Trophoblast cell (in vitro differentiated cells and primary cell): Measurements from ENCODE around the gene ANKK1.

ENCODE experiments used
- DNase-seq, 2 donors: peaks; one replicate each; pipeline ENCODE4 v3.0.0-alpha.2; 2016
- H2AFZ ChIP-seq: 2 replicates; pipeline ENCODE4 v1.6.1; 2013; ENCODE audit warnings: low read length, moderate library complexity, mild to moderate bottlenecking; ENCODE audit not compliant: insufficient read depth, poor library complexity
- H2AK5ac ChIP-seq: 2 replicates; pipeline ENCODE4 v1.6.1; 2013; ENCODE audit warnings: mild to moderate bottlenecking, low read length
- H2BK120ac ChIP-seq: 2 replicates; pipeline ENCODE4 v1.6.1; 2013; ENCODE audit warnings: low read length, mild to moderate bottlenecking, moderate library complexity; ENCODE audit not compliant: insufficient read depth, poor library complexity
- H2BK12ac ChIP-seq: 2 replicates; pipeline ENCODE4 v1.6.1; 2013; ENCODE audit warnings: mild to moderate bottlenecking, low read length, moderate library complexity
- H2BK5ac ChIP-seq: 2 replicates; pipeline ENCODE4 v1.6.1; 2013; ENCODE audit warnings: low read length, low read depth, moderate library complexity, mild to moderate bottlenecking; ENCODE audit not compliant: poor library complexity
- H3K14ac ChIP-seq: 2 replicates; pipeline ENCODE4 v1.6.1; 2013; ENCODE audit warnings: mild to moderate bottlenecking, low read length
- H3K18ac ChIP-seq: 2 replicates; pipeline ENCODE4 v1.6.1; 2013; ENCODE audit warnings: mild to moderate bottlenecking, low read length
- H3K23ac ChIP-seq: 2 replicates; pipeline ENCODE4 v1.6.1; 2013; ENCODE audit warnings: low read length
- H3K27ac ChIP-seq: 2 replicates; pipeline ENCODE4 v1.5.1; 2013; ENCODE audit warnings: low read depth, mild to moderate bottlenecking, inconsistent platforms, low read length, moderate library complexity
- H3K27me3 ChIP-seq: 2 replicates; pipeline ENCODE4 v1.6.1; 2013; ENCODE audit warnings: inconsistent platforms, mild to moderate bottlenecking, low read length, moderate library complexity; ENCODE audit not compliant: insufficient read depth
- H3K36me3 ChIP-seq, 2 experiments: 1 replicate in 1 of 2; 2 replicates in 1 of 2; pipeline ENCODE4 v1.6.1; 2013; ENCODE audit warnings: low read length in 2 of 2, mild to moderate bottlenecking in 2 of 2, moderate library complexity in 1 of 2; ENCODE audit not compliant: insufficient read depth in 2 of 2, control insufficient read depth in 1 of 2
- H3K4ac ChIP-seq: 2 replicates; pipeline ENCODE4 v1.6.1; 2013; ENCODE audit warnings: low read depth, mild to moderate bottlenecking, low read length, moderate library complexity
- H3K4me1 ChIP-seq, 2 experiments: 1 replicate in 1 of 2; 2 replicates in 1 of 2; pipeline ENCODE4 v1.6.1; 2013; ENCODE audit warnings: low read length in 2 of 2, mild to moderate bottlenecking in 2 of 2, moderate library complexity in 1 of 2; ENCODE audit not compliant: insufficient read depth in 2 of 2, control insufficient read depth in 1 of 2
- H3K4me2 ChIP-seq: 2 replicates; pipeline ENCODE4 v1.6.1; 2013; ENCODE audit warnings: inconsistent platforms, mild to moderate bottlenecking, low read length, moderate library complexity
- H3K4me3 ChIP-seq: 2 replicates; pipeline ENCODE4 v1.5.1; 2013; ENCODE audit warnings: mild to moderate bottlenecking, low read depth, low read length, inconsistent platforms
- H3K79me1 ChIP-seq: one replicate; pipeline ENCODE4 v1.6.1; 2013; ENCODE audit warnings: low read length
- H3K79me2 ChIP-seq: 2 replicates; pipeline ENCODE4 v1.6.1; 2013; ENCODE audit warnings: low read length, mild to moderate bottlenecking; ENCODE audit not compliant: control insufficient read depth, insufficient read depth, poor library complexity
- H3K9ac ChIP-seq: 2 replicates; pipeline ENCODE4 v1.6.1; 2013; ENCODE audit warnings: mild to moderate bottlenecking, low read length
- H3K9me3 ChIP-seq: 2 replicates; pipeline ENCODE4 v1.6.1; 2013; ENCODE audit warnings: low read depth, mild to moderate bottlenecking, control low read depth, inconsistent platforms, low read length; ENCODE audit not compliant: insufficient read depth
- H4K12ac ChIP-seq: 2 replicates; pipeline ENCODE4 v1.6.1; 2013; ENCODE audit warnings: low read depth, mild to moderate bottlenecking, low read length, moderate library complexity
- H4K8ac ChIP-seq: 2 replicates; pipeline ENCODE4 v1.6.1; 2013; ENCODE audit warnings: low read depth, mild to moderate bottlenecking, low read length, moderate library complexity
- H4K91ac ChIP-seq: one replicate; pipeline ENCODE4 v1.6.1; 2013; ENCODE audit warnings: low read depth, mild to moderate bottlenecking, low read length, moderate library complexity
- WGBS: extraction: QIAGEN DNeasy Blood & Tissue Kit; methylation state at CpG from one replicate; pipeline ENCODE4 v1.1.7; 2013; ENCODE audit warnings: missing lambda C conversion rate; ENCODE audit not compliant: insufficient read length, insufficient coverage; ENCODE audit errors: extremely low coverage; 5-methylcytosine and 5-hydroxymethylcytosine counted together

ANKK1 gene

DNA sequence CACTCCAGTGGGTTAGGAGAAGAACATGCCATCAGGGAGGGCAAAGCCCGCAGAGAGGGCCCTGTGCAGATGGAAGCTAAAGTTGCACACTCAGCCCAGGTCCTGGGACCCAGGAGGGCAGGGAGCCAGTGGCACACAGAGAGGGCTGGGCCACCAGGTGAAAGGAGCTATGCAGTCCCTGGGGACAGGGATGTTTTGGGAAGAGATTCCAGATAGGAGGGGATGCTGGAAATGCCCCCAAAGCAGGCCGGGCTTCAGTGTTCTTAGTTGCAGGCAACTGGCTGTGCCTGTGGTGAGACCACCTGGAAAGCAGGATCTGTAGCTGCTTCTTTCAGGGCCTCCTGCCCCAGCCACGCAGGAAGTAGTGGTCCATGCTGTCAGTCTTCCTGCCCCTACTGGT is 19.6 kb downstream of the ANKK1 start:
- H3K9me3 ChIP-seq: peaks cover 2% of the 10 kb centered on the region
- H4K12ac ChIP-seq: no peak overlapping the region
- no peak overlapping the region for H4K91ac ChIP-seq
- no CpG with 5 or more reads among the region's 3 CpGs for WGBS
- no peaks in the 10 kb centered on the region for H3K79me1 ChIP-seq
- H2BK5ac ChIP-seq: no peak overlapping the region
- H2BK12ac ChIP-seq: no peak overlapping the region
- no peak overlapping the region for H3K4me3 ChIP-seq
- no peak overlapping the region for H4K8ac ChIP-seq
- peaks cover 0 to 2% of the 10 kb centered on the region in 2 experiments for H3K4me1 ChIP-seq
- no peak overlapping the region for H3K23ac ChIP-seq
- H3K4ac ChIP-seq: no peak overlapping the region
- no peaks in the 10 kb centered on the region for H3K79me2 ChIP-seq
- no peaks in the 10 kb centered on the region for H3K36me3 ChIP-seq
- H2AK5ac ChIP-seq: no peak overlapping the region
- no peak overlapping the region for H2AFZ ChIP-seq
- no peak overlapping the region for H2BK120ac ChIP-seq
- H3K27me3 ChIP-seq: no peaks in the 10 kb centered on the region
- no peak for DNase-seq
- H3K4me2 ChIP-seq: no peak overlapping the region
- H3K18ac ChIP-seq: no peak overlapping the region
- no peak overlapping the region for H3K14ac ChIP-seq
- H3K27ac ChIP-seq: no peak overlapping the region
- H3K9ac ChIP-seq: no peak overlapping the region

DNA sequence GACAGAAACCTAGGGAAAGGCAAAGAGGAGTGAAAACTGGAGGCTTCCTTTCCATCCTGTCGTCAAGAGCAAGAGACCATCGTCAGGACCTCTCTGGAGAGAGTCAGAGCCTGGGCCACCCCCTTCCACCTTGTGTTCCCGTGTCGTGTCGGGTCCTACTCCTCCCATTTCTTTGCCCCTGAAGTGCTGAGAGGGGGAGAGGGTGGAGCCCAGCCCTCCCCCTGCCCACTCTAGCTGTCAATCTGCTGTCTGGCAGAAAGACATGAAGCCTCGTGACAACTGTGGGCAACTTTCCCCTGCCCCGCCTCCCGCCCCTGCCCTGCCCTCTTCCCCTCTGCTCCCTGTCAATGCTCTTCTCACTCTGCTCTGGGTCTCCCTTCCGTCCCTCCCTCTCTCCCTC is 20.6 kb downstream of the ANKK1 start:
- Histone ChIP-seq H3K9me3 (no peaks in the 10 kb centered on the region), H2BK120ac (no peak overlapping the region), H2BK5ac (no peak overlapping the region), H4K12ac (no peak overlapping the region), H3K4me1 (peaks cover 0 to 2% of the 10 kb centered on the region in 2 experiments), H3K4me3 (no peak overlapping the region), H3K36me3 (no peaks in the 10 kb centered on the region), H3K14ac (no peak overlapping the region), H4K91ac (no peak overlapping the region), H3K27me3 (no peaks in the 10 kb centered on the region), H4K8ac (no peak overlapping the region), H2AFZ (no peak overlapping the region), H3K79me2 (no peaks in the 10 kb centered on the region), H2AK5ac (no peak overlapping the region), H3K23ac (no peak overlapping the region), H3K9ac (no peak overlapping the region), H3K79me1 (no peaks in the 10 kb centered on the region), H2BK12ac (no peak overlapping the region), H3K4me2 (no peak overlapping the region), H3K18ac (no peak overlapping the region), H3K27ac (no peak overlapping the region), H3K4ac (no peak overlapping the region)
- no CpG with 5 or more reads among the region's 9 CpGs for WGBS
- DNase-seq: no peak

DNA sequence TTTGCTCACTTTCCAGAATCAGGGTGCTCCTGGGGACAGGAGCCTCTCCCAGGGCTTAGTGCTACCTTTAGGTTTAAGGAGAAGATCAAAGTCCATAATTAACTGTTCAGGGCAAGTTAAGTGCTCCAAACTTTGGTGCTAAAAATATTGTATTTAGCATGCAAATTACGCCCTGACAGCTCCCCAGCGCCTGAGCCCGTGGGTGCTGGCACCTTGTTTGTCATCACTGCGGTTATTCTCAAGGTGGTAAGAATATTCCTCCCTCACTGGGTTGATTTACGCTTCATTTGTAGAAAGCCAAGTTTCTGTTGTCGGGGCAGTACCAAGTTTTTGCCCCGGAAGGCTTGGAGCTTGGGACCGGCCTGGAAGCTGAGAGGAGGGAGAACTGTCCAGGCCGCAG is 21.3 kb downstream of the ANKK1 start:
- Histone ChIP-seq H3K4ac (no peak overlapping the region), H3K9me3 (no peaks in the 10 kb centered on the region), H3K14ac (no peak overlapping the region)

DNA sequence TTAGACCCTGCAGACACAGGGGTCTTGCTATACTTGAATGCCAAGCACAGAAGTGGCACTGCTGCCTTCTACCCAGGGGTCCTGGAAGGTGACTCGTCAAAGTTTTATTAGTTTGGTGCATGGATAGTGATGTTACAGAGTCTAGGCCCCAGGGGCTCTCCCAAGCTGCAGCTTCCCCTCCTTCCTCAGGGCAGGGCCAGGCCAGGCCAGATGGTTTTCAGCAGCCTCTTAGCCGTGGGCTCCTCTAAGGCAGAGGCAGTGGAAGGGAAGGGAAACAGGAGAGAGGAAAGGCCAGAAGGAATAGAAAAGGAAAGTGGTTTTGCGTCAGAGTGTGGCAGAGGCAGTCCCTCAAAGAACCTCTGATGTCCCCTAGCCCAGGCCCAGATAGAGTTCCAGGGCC is 21.9 kb downstream of the ANKK1 start:
- Histone ChIP-seq H2BK5ac (no peak overlapping the region), H3K79me2 (no peaks in the 10 kb centered on the region), H3K9ac (no peak overlapping the region), H4K12ac (no peak overlapping the region), H2AK5ac (no peak overlapping the region), H3K4ac (no peak overlapping the region), H3K4me3 (no peak overlapping the region), H3K14ac (no peak overlapping the region), H2BK12ac (no peak overlapping the region), H3K4me2 (no peak overlapping the region), H3K36me3 (no peaks in the 10 kb centered on the region), H4K91ac (no peak overlapping the region), H3K23ac (no peak overlapping the region), H3K18ac (no peak overlapping the region), H3K79me1 (no peaks in the 10 kb centered on the region), H3K27ac (no peak overlapping the region), H3K9me3 (no peaks in the 10 kb centered on the region), H3K27me3 (no peaks in the 10 kb centered on the region), H4K8ac (no peak overlapping the region), H3K4me1 (peaks cover 0 to 2% of the 10 kb centered on the region in 2 experiments), H2AFZ (no peak overlapping the region), H2BK120ac (no peak overlapping the region)
- WGBS: no CpG with 5 or more reads among the region's 3 CpGs
- DNase-seq: no peak

More for the DNA sequence above, 21.3 kb downstream of the ANKK1 start:
- no peak overlapping the region for H2BK12ac ChIP-seq
- H3K27ac ChIP-seq: no peak overlapping the region
- H3K79me2 ChIP-seq: no peaks in the 10 kb centered on the region
- no peaks in the 10 kb centered on the region for H3K27me3 ChIP-seq
- no peak overlapping the region for H2BK5ac ChIP-seq
- no peaks in the 10 kb centered on the region for H3K36me3 ChIP-seq
- H3K4me3 ChIP-seq: no peak overlapping the region
- H2AK5ac ChIP-seq: no peak overlapping the region
- no peak overlapping the region for H3K18ac ChIP-seq
- H4K12ac ChIP-seq: no peak overlapping the region
- no peak overlapping the region for H3K4me2 ChIP-seq
- no peak overlapping the region for H3K23ac ChIP-seq
- no CpG with 5 or more reads among the region's 9 CpGs for WGBS
- H3K79me1 ChIP-seq: no peaks in the 10 kb centered on the region
- no peak overlapping the region for H4K8ac ChIP-seq
- H3K9ac ChIP-seq: no peak overlapping the region
- no peak overlapping the region for H2BK120ac ChIP-seq
- peaks cover 0 to 2% of the 10 kb centered on the region in 2 experiments for H3K4me1 ChIP-seq
- no peak overlapping the region for H2AFZ ChIP-seq
- DNase-seq: no peak
- H4K91ac ChIP-seq: no peak overlapping the region
